WTC11 (cell line): ENCODE measurements around the gene KANK4. TPM values are rescaled to one million over a fixed set of nuclear protein-coding genes. Genes with fewer than 3 reads are reported as not detected.

Source experiments
- ATAC-seq: fragments of 200-7000 bp; cut with Tn5 transposase; 2 replicates; pipeline ENCODE4 v1.10.0; 2021; ENCODE audit warnings: mild to moderate bottlenecking, moderate library complexity
- CTCF ChIA-PET: fragments of 300-600 bp; sonication (Branson Sonifier 250); formaldehyde crosslinking; loops from one replicate; lab custom pipeline; 2021; ENCODE audit warnings: antibody characterized with exemption; lab: Charles Lee
- POLR2A ChIA-PET: fragments of 350-600 bp; sonication (Branson Sonifier 250); formaldehyde crosslinking; loops from one replicate; lab custom pipeline; 2021; ENCODE audit warnings: antibody characterized with exemption; lab: Charles Lee
- DNase-seq: peaks from one replicate; pipeline ENCODE4 v3.0.0; 2021; ENCODE audit warnings: low spot score
- H3K27ac Mint-ChIP-seq: 2 replicates; pipeline ENCODE4 v1.8.0; 2021; ENCODE audit warnings: mixed read lengths
- H3K27me3 Mint-ChIP-seq: 2 replicates; pipeline ENCODE4 v1.8.0; 2021; ENCODE audit warnings: low read depth, mild to moderate bottlenecking, moderate library complexity, mixed read lengths
- H3K36me3 Mint-ChIP-seq: 2 replicates; pipeline ENCODE4 v1.8.0; 2021; ENCODE audit warnings: mixed read lengths
- H3K4me1 Mint-ChIP-seq: 2 replicates; pipeline ENCODE4 v1.8.0; 2022; ENCODE audit warnings: mixed read lengths
- H3K4me3 Mint-ChIP-seq: 2 replicates; pipeline ENCODE4 v1.8.0; 2021; ENCODE audit warnings: mild to moderate bottlenecking, moderate library complexity, mixed read lengths
- H3K9me3 Mint-ChIP-seq: 2 replicates; pipeline ENCODE4 v1.8.0; 2021; ENCODE audit warnings: mixed read lengths
- GABPB1 ChIP-seq: sonication (generic); formaldehyde crosslinking; IDR thresholded peaks from 2 replicates; pipeline ENCODE4 v1.8.1; 2023; ENCODE audit warnings: mild to moderate bottlenecking, missing genetic modification reagents
- GRHL2 ChIP-seq: fragments of 250-450 bp; sonication (Bioruptor Pico); IDR thresholded peaks from 2 replicates; pipeline ENCODE4 v1.8.0; 2022; ENCODE audit warnings: mild to moderate bottlenecking, moderate library complexity; ENCODE audit not compliant: insufficient replicate concordance, severe bottlenecking
- HMGA2 ChIP-seq: fragments of 250-450 bp; sonication (Bioruptor Pico); IDR thresholded peaks from 2 replicates; pipeline ENCODE4 v1.4.0; 2021; ENCODE audit warnings: mild to moderate bottlenecking, moderate library complexity
- MYBL2 ChIP-seq: sonication (generic); formaldehyde crosslinking; IDR thresholded peaks from 2 replicates; pipeline ENCODE4 v1.8.1; 2023; ENCODE audit warnings: mild to moderate bottlenecking, moderate library complexity, missing genetic modification reagents
- SMAD4 ChIP-seq: sonication (generic); formaldehyde crosslinking; IDR thresholded peaks from 2 replicates; pipeline ENCODE4 v1.8.0; 2022; ENCODE audit warnings: mild to moderate bottlenecking, missing genetic modification reagents
- SOX15 ChIP-seq: fragments of 250-450 bp; sonication (Bioruptor Pico); IDR thresholded peaks from 2 replicates; pipeline ENCODE4 v1.9.0; 2021; ENCODE audit warnings: mild to moderate bottlenecking
- TP53 ChIP-seq: sonication (generic); formaldehyde crosslinking; IDR thresholded peaks from 2 replicates; pipeline ENCODE4 v1.8.1; 2023; ENCODE audit warnings: mild to moderate bottlenecking, missing genetic modification reagents
- ZNF317 ChIP-seq: sonication (generic); formaldehyde crosslinking; IDR thresholded peaks from 2 replicates; pipeline ENCODE4 v1.8.1; 2023; ENCODE audit warnings: low read depth, mild to moderate bottlenecking, moderate library complexity, missing genetic modification reagents, borderline replicate concordance
- total RNA-seq: library from RNA; stranded (reverse); gene quantifications from 3 replicates; pipeline ENCODE4 v1.2.3, GENCODE V29; 2021
- TF ChIP-seq, protein P1 (sequence below): fragments of 200-600 bp; IDR thresholded peaks from 2 replicates; pipeline ENCODE4 v1.8.0; 2022; ENCODE audit warnings: antibody characterized with exemption
- TF ChIP-seq, protein P2 (sequence below): sonication (generic); formaldehyde crosslinking; IDR thresholded peaks from 2 replicates; pipeline ENCODE4 v1.8.1; 2023; ENCODE audit warnings: mild to moderate bottlenecking, missing genetic modification reagents, borderline replicate concordance
- TF ChIP-seq, protein P3 (sequence below): sonication (generic); formaldehyde crosslinking; IDR thresholded peaks from 2 replicates; pipeline ENCODE4 v1.8.0; 2023; ENCODE audit warnings: mild to moderate bottlenecking, missing genetic modification reagents
- TF ChIP-seq, protein P4 (sequence below): sonication (generic); formaldehyde crosslinking; IDR thresholded peaks from 2 replicates; pipeline ENCODE4 v1.8.0; 2022; ENCODE audit warnings: mild to moderate bottlenecking, missing genetic modification reagents
- TF ChIP-seq, protein P5 (sequence below): fragments of 250-450 bp; sonication (Bioruptor Pico); IDR thresholded peaks from 2 replicates; pipeline ENCODE4 v1.8.0; 2021; ENCODE audit warnings: mild to moderate bottlenecking
- TF ChIP-seq, protein P6 (sequence below): sonication (generic); formaldehyde crosslinking; IDR thresholded peaks from 2 replicates; pipeline ENCODE4 v1.8.1; 2023; ENCODE audit warnings: mild to moderate bottlenecking, missing genetic modification reagents
- TF ChIP-seq, protein P7 (sequence below): sonication (generic); formaldehyde crosslinking; IDR thresholded peaks from 2 replicates; pipeline ENCODE4 v1.8.1; 2022; ENCODE audit warnings: mild to moderate bottlenecking, moderate library complexity, missing genetic modification reagents

KANK4 gene
- total RNA-seq, 1 experiment from 2014 or later: 0.35 TPM

DNA sequence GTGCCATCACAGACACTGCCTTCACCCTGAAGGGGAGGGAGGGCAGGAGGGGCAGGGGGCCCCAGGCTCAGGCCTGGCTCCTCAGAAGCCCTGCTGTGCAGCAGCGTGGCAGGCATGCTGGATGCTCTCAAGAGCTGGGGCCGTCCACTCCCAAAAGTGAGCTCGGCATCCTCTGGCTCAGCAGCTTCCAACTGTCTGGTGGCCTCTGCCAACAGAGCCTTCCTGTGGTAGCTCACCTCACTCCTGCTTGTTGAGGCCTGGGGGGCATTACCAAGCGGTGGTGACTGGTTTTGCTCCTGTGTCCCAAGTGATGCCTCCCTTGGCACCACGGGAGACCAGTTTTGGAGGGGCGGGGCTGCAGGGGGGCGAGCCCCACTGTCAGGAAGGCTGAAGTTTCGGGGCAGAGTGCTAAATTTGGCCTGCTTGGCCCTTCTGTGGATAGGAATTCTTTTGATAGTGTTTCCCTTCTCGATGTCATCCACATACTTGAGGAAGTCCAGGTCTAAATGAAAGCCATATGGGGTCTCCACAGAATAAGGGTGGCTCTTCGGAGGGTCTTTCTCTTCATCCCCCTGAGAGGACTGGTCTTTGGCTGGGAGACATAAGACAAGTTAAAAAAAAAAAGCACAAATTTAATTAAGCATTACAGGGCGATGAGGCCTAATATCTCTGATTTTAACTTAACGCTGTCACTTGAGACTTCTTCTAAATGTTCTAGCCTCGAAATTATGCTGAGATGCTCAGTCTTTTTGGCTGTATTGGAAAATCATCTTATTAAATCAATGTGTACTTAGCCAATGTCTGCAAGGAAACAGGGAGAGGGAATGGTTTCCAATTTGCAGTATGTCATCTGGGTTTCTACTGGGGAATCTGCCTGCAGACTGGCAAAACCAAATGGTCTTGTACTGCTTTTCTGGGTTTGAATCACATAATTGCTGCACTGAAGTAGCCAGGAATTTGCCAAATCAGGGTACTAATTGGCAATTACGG, 44.4 kb downstream of the KANK4 start:
- H3K9me3 Mint-ChIP-seq: 0 out of 2 replicates have a peak, but pooled peaks cover 5% of the 10 kb centered on the region
- no peak overlapping the region for H3K4me3 Mint-ChIP-seq
- ATAC-seq (no peak), DNase-seq (no peak)
- no peaks in the 10 kb centered on the region for H3K36me3 Mint-ChIP-seq
- ChIA-PET CTCF (interaction anchor here (1.7 kb wide), 1 partner anchor 19 kb away, joined by 4 read pairs; no protein-coding TSS in a partner anchor), POLR2A (no interaction called here)
- no peak overlapping the region for H3K27ac Mint-ChIP-seq
- peaks cover 42% of the 10 kb centered on the region for H3K27me3 Mint-ChIP-seq
- H3K4me1 Mint-ChIP-seq: peaks cover 30% of the 10 kb centered on the region
- TF ChIP-seq, protein P1, sequence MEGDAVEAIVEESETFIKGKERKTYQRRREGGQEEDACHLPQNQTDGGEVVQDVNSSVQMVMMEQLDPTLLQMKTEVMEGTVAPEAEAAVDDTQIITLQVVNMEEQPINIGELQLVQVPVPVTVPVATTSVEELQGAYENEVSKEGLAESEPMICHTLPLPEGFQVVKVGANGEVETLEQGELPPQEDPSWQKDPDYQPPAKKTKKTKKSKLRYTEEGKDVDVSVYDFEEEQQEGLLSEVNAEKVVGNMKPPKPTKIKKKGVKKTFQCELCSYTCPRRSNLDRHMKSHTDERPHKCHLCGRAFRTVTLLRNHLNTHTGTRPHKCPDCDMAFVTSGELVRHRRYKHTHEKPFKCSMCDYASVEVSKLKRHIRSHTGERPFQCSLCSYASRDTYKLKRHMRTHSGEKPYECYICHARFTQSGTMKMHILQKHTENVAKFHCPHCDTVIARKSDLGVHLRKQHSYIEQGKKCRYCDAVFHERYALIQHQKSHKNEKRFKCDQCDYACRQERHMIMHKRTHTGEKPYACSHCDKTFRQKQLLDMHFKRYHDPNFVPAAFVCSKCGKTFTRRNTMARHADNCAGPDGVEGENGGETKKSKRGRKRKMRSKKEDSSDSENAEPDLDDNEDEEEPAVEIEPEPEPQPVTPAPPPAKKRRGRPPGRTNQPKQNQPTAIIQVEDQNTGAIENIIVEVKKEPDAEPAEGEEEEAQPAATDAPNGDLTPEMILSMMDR: no peak
- TF ChIP-seq ZNF317 (CRISPR knock-in tag) (no peak), GRHL2 (CRISPR knock-in tag) (no peak), SOX15 (CRISPR knock-in tag) (no peak), SMAD4 (CRISPR knock-in tag) (no peak), TP53 (CRISPR knock-in tag) (no peak), HMGA2 (CRISPR knock-in tag) (no peak), GABPB1 (CRISPR knock-in tag) (no peak)
- TF ChIP-seq, protein P2, sequence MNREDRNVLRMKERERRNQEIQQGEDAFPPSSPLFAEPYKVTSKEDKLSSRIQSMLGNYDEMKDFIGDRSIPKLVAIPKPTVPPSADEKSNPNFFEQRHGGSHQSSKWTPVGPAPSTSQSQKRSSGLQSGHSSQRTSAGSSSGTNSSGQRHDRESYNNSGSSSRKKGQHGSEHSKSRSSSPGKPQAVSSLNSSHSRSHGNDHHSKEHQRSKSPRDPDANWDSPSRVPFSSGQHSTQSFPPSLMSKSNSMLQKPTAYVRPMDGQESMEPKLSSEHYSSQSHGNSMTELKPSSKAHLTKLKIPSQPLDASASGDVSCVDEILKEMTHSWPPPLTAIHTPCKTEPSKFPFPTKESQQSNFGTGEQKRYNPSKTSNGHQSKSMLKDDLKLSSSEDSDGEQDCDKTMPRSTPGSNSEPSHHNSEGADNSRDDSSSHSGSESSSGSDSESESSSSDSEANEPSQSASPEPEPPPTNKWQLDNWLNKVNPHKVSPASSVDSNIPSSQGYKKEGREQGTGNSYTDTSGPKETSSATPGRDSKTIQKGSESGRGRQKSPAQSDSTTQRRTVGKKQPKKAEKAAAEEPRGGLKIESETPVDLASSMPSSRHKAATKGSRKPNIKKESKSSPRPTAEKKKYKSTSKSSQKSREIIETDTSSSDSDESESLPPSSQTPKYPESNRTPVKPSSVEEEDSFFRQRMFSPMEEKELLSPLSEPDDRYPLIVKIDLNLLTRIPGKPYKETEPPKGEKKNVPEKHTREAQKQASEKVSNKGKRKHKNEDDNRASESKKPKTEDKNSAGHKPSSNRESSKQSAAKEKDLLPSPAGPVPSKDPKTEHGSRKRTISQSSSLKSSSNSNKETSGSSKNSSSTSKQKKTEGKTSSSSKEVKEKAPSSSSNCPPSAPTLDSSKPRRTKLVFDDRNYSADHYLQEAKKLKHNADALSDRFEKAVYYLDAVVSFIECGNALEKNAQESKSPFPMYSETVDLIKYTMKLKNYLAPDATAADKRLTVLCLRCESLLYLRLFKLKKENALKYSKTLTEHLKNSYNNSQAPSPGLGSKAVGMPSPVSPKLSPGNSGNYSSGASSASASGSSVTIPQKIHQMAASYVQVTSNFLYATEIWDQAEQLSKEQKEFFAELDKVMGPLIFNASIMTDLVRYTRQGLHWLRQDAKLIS (CRISPR knock-in tag): no peak
- TF ChIP-seq, protein P3, sequence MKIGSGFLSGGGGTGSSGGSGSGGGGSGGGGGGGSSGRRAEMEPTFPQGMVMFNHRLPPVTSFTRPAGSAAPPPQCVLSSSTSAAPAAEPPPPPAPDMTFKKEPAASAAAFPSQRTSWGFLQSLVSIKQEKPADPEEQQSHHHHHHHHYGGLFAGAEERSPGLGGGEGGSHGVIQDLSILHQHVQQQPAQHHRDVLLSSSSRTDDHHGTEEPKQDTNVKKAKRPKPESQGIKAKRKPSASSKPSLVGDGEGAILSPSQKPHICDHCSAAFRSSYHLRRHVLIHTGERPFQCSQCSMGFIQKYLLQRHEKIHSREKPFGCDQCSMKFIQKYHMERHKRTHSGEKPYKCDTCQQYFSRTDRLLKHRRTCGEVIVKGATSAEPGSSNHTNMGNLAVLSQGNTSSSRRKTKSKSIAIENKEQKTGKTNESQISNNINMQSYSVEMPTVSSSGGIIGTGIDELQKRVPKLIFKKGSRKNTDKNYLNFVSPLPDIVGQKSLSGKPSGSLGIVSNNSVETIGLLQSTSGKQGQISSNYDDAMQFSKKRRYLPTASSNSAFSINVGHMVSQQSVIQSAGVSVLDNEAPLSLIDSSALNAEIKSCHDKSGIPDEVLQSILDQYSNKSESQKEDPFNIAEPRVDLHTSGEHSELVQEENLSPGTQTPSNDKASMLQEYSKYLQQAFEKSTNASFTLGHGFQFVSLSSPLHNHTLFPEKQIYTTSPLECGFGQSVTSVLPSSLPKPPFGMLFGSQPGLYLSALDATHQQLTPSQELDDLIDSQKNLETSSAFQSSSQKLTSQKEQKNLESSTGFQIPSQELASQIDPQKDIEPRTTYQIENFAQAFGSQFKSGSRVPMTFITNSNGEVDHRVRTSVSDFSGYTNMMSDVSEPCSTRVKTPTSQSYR (CRISPR knock-in tag): no peak
- TF ChIP-seq, protein P4, sequence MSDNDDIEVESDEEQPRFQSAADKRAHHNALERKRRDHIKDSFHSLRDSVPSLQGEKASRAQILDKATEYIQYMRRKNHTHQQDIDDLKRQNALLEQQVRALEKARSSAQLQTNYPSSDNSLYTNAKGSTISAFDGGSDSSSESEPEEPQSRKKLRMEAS (CRISPR knock-in tag): no peak
- TF ChIP-seq, all 79 proteins: peak for 0

DNA sequence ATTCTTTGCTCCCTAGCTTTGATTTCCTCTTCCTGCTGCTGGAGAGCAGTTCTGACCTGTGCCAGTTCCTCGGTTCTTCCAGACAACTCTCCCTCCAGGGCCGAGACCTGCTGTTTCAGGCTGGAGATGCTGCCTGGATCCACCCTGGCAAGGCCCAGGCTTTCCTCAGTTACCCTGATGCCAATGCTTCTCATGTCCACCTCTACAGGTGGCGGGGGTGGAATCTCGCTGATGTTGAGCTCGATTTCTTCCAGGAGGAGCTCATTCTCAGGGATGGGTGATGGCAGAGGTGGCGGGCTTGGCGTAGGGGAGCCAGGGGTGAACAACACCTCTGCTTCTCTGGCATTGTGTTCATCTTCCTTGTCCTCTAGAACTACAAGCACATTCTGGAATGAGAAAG, 45.3 kb downstream of the KANK4 start:
- CTCF ChIA-PET: interaction anchor here (1.7 kb wide), 1 partner anchor 20 kb away, joined by 4 read pairs; no protein-coding TSS in a partner anchor
- 0 out of 2 replicates have a peak, but pooled peaks cover 5% of the 10 kb centered on the region for H3K9me3 Mint-ChIP-seq
- peaks cover 35% of the 10 kb centered on the region for H3K27me3 Mint-ChIP-seq
- H3K4me3 Mint-ChIP-seq: no peak overlapping the region
- H3K36me3 Mint-ChIP-seq: no peaks in the 10 kb centered on the region
- H3K27ac Mint-ChIP-seq: no peak overlapping the region
- POLR2A ChIA-PET: no interaction called here
- peaks cover 22% of the 10 kb centered on the region for H3K4me1 Mint-ChIP-seq
- no peak for DNase-seq
- no peak for ATAC-seq
- TF ChIP-seq MYBL2 (CRISPR knock-in tag): no peak
- TF ChIP-seq, protein P5, sequence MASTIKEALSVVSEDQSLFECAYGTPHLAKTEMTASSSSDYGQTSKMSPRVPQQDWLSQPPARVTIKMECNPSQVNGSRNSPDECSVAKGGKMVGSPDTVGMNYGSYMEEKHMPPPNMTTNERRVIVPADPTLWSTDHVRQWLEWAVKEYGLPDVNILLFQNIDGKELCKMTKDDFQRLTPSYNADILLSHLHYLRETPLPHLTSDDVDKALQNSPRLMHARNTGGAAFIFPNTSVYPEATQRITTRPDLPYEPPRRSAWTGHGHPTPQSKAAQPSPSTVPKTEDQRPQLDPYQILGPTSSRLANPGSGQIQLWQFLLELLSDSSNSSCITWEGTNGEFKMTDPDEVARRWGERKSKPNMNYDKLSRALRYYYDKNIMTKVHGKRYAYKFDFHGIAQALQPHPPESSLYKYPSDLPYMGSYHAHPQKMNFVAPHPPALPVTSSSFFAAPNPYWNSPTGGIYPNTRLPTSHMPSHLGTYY (CRISPR knock-in tag): no peak
- TF ChIP-seq, protein P2 (CRISPR knock-in tag): no peak
- TF ChIP-seq, protein P6, sequence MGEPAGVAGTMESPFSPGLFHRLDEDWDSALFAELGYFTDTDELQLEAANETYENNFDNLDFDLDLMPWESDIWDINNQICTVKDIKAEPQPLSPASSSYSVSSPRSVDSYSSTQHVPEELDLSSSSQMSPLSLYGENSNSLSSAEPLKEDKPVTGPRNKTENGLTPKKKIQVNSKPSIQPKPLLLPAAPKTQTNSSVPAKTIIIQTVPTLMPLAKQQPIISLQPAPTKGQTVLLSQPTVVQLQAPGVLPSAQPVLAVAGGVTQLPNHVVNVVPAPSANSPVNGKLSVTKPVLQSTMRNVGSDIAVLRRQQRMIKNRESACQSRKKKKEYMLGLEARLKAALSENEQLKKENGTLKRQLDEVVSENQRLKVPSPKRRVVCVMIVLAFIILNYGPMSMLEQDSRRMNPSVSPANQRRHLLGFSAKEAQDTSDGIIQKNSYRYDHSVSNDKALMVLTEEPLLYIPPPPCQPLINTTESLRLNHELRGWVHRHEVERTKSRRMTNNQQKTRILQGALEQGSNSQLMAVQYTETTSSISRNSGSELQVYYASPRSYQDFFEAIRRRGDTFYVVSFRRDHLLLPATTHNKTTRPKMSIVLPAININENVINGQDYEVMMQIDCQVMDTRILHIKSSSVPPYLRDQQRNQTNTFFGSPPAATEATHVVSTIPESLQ (CRISPR knock-in tag): no peak
- TF ChIP-seq, protein P7, sequence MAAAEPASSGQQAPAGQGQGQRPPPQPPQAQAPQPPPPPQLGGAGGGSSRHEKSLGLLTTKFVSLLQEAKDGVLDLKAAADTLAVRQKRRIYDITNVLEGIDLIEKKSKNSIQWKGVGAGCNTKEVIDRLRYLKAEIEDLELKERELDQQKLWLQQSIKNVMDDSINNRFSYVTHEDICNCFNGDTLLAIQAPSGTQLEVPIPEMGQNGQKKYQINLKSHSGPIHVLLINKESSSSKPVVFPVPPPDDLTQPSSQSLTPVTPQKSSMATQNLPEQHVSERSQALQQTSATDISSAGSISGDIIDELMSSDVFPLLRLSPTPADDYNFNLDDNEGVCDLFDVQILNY: no peak
